Vagina (tissue), 2 donors: ENCODE results near the gene LZTR1. TPM values are rescaled to one million over a fixed set of nuclear protein-coding genes. Genes with fewer than 3 reads are reported as not detected.

Experiments used
- DNase-seq, 2 donors: peaks; one replicate each; pipeline ENCODE4 v3.0.0-alpha.2; 2017; ENCODE audit errors: extremely low spot score in 2 of 2
- H3K27ac ChIP-seq: fragments of 200-600 bp; sonication (generic); one replicate; pipeline ENCODE4 v1.5.1; 2019
- H3K27me3 ChIP-seq: fragments of 200-600 bp; sonication (generic); one replicate; pipeline ENCODE4 v1.5.1; 2019
- H3K36me3 ChIP-seq, 2 donors: fragments of 200-600 bp; sonication (generic); one replicate each; pipeline ENCODE4 v1.5.1; 2017 to 2019
- H3K4me1 ChIP-seq: fragments of 200-600 bp; sonication (generic); one replicate; pipeline ENCODE4 v1.5.1; 2019
- H3K4me3 ChIP-seq, 2 donors: fragments of 200-600 bp; sonication (generic); 1 replicate in 1 of 2; 2 replicates in 1 of 2; pipeline ENCODE4 v1.5.1; 2016 to 2019
- H3K9me3 ChIP-seq: fragments of 200-600 bp; sonication (generic); one replicate; pipeline ENCODE4 v1.5.1; 2019
- CTCF ChIP-seq, 3 experiments: fragments of 450-650 bp in 2 of 3; fragments of 200-600 bp in 1 of 3; sonication (generic) in 1 of 3; IDR thresholded peaks; one replicate each; pipeline ENCODE4 v1.5.1; 2017 to 2019; ENCODE audit warnings: antibody characterized with exemption in 3 of 3, mild to moderate bottlenecking in 2 of 3, moderate library complexity in 2 of 3
- POLR2A ChIP-seq, 2 donors: fragments of 450-650 bp; IDR thresholded peaks; one replicate each; pipeline ENCODE4 v1.6.1; 2017; ENCODE audit warnings: antibody characterized with exemption in 2 of 2, mild to moderate bottlenecking in 2 of 2, moderate library complexity in 2 of 2
- POLR2AphosphoS5 ChIP-seq, 2 donors: sonication (generic); formaldehyde crosslinking; IDR thresholded peaks; one replicate each; pipeline ENCODE4 v1.9.0; 2017; ENCODE audit warnings: antibody characterized with exemption in 2 of 2, mild to moderate bottlenecking in 2 of 2, low read depth in 1 of 2; ENCODE audit not compliant: insufficient read depth in 1 of 2
- intact Hi-C: fragments of 100-400 bp; cut with DNase I; formaldehyde crosslinking; loops from one replicate; pipeline ENCODE4 v1.15.1; 2023
- total RNA-seq: library from RNA; depleted of rRNA; stranded (reverse); fragments of >200 nt; gene quantifications from one replicate; pipeline ENCODE4 v1.2.3, GENCODE V29; 2016

The LZTR1 gene
- total RNA-seq, 1 donor from 2014 or later = 61.9 TPM

- Histone ChIP-seq H3K36me3 (no peaks in the 10 kb centered on the region), H3K27me3 (no peaks in the 10 kb centered on the region), H3K4me3 (no peak overlapping the region), H3K9me3 (peaks cover 4% of the 10 kb centered on the region), H3K4me1 (no peaks in the 10 kb centered on the region), H3K27ac (no peak overlapping the region)
- TF ChIP-seq POLR2AphosphoS5 (IDR thresholded peaks at IDR 0.05; ENCODE audit: insufficient read depth in 1 of 2, low read depth in 1 of 2) = no peak
- no peak for TF ChIP-seq POLR2A (IDR thresholded peaks at IDR 0.05)
- TF ChIP-seq CTCF (IDR thresholded peaks at IDR 0.05) = no peak
- DNase-seq = no peak
- intact Hi-C loops = no loop called here
These were observed 8.3 kb upstream of the LZTR1 start for GRCh38 chr22:20973634-20974286.

- Histone ChIP-seq H3K9me3 (peaks cover 5% of the 10 kb centered on the region), H3K36me3 (no peaks in the 10 kb centered on the region), H3K27ac (no peak overlapping the region), H3K4me3 (no peak overlapping the region), H3K4me1 (peaks cover 4% of the 10 kb centered on the region), H3K27me3 (no peaks in the 10 kb centered on the region)
- DNase-seq = no peak
- TF ChIP-seq CTCF (IDR thresholded peaks at IDR 0.05) (no peak), POLR2AphosphoS5 (IDR thresholded peaks at IDR 0.05; ENCODE audit: insufficient read depth in 1 of 2, low read depth in 1 of 2) (no peak), POLR2A (IDR thresholded peaks at IDR 0.05) (no peak)
- intact Hi-C loops = no loop called here
These were observed 7.7 kb upstream of the LZTR1 start for GRCh38 chr22:20974336-20974955.

GRCh38 chr22:20975541-20976290 lies 6.4 kb upstream of the LZTR1 start:
- Histone ChIP-seq H3K27me3 (no peaks in the 10 kb centered on the region), H3K27ac (no peak overlapping the region), H3K9me3 (peaks cover 5% of the 10 kb centered on the region), H3K36me3 (no peaks in the 10 kb centered on the region), H3K4me3 (no peak overlapping the region), H3K4me1 (peaks cover 15% of the 10 kb centered on the region)
- TF ChIP-seq POLR2AphosphoS5 (IDR thresholded peaks at IDR 0.05; ENCODE audit: insufficient read depth in 1 of 2, low read depth in 1 of 2) = no peak
- TF ChIP-seq CTCF (IDR thresholded peaks at IDR 0.05) = no peak
- no peak for TF ChIP-seq POLR2A (IDR thresholded peaks at IDR 0.05)
- intact Hi-C loops = no loop called here
- no peak for DNase-seq

- Histone ChIP-seq H3K36me3 (no peaks in the 10 kb centered on the region), H3K4me1 (peaks cover 22% of the 10 kb centered on the region), H3K27me3 (no peaks in the 10 kb centered on the region), H3K9me3 (peaks cover 5% of the 10 kb centered on the region), H3K4me3 (no peak overlapping the region), H3K27ac (no peak overlapping the region)
- intact Hi-C loops = no loop called here
- no peak for TF ChIP-seq POLR2AphosphoS5 (IDR thresholded peaks at IDR 0.05; ENCODE audit: insufficient read depth in 1 of 2, low read depth in 1 of 2)
- no peak for TF ChIP-seq CTCF (IDR thresholded peaks at IDR 0.05)
- no peak for TF ChIP-seq POLR2A (IDR thresholded peaks at IDR 0.05)
- DNase-seq = no peak
These were observed 5.7 kb upstream of the LZTR1 start for GRCh38 chr22:20976291-20976877.
